Measurements from ENCODE around the gene ITGB1.
A peak's percentile ranks its signal among the peaks of the same experiment; 100 is the strongest.
"Not testable (repeated sequence)": the region's sequence is repeated elsewhere in the genome, so short reads cannot be mapped to it uniquely, and the experiment has no call there.

ITGB1 gene

GRCh38 chr10:32984003-32984600 is 26.1 kb upstream of the ITGB1 start:
- no peak for DNase-seq (ENCODE audit: low spot score)
- TF ChIP-seq CTCF (IDR thresholded peaks at IDR 0.05; ENCODE audit: extremely low read depth, insufficient read depth, missing control alignments): no peak

GRCh38 chr10:32982911-32983909 is 25.2 kb upstream of the ITGB1 start:
- no peak for DNase-seq (ENCODE audit: low spot score)
- TF ChIP-seq CTCF (IDR thresholded peaks at IDR 0.05; ENCODE audit: extremely low read depth, insufficient read depth, missing control alignments): no peak
- in situ Hi-C loops (cut with MboI; ENCODE audit: low pct_unique_long_range_greater_than_20kb, low sequenced_read_pairs, unreplicated experiment): no loop called here

More at GRCh38 chr10:32984003-32984600, 26.1 kb upstream of the ITGB1 start:
- in situ Hi-C loops (cut with MboI; ENCODE audit: low pct_unique_long_range_greater_than_20kb, low sequenced_read_pairs, unreplicated experiment): no loop called here

GRCh38 chr10:32982293-32982709 is 24.3 kb upstream of the ITGB1 start:
- no peak for DNase-seq (ENCODE audit: low spot score)
- no peak for TF ChIP-seq CTCF (IDR thresholded peaks at IDR 0.05; ENCODE audit: extremely low read depth, insufficient read depth, missing control alignments)
- in situ Hi-C loops (cut with MboI; ENCODE audit: low pct_unique_long_range_greater_than_20kb, low sequenced_read_pairs, unreplicated experiment): no loop called here

GRCh38 chr10:32981760-32982159 is 23.7 kb upstream of the ITGB1 start:
- TF ChIP-seq CTCF (IDR thresholded peaks at IDR 0.05; ENCODE audit: extremely low read depth, insufficient read depth, missing control alignments): no peak
- in situ Hi-C loops (cut with MboI; ENCODE audit: low pct_unique_long_range_greater_than_20kb, low sequenced_read_pairs, unreplicated experiment): no loop called here
- DNase-seq (ENCODE audit: low spot score): no peak

GRCh38 chr10:32980558-32981468 is 22.8 kb upstream of the ITGB1 start:
- DNase-seq (ENCODE audit: low spot score): peak; percentile 53
- no peak for TF ChIP-seq CTCF (IDR thresholded peaks at IDR 0.05; ENCODE audit: extremely low read depth, insufficient read depth, missing control alignments)
- in situ Hi-C loops (cut with MboI; ENCODE audit: low pct_unique_long_range_greater_than_20kb, low sequenced_read_pairs, unreplicated experiment): no loop called here

- DNase-seq (ENCODE audit: low spot score): no peak
- no peak for TF ChIP-seq CTCF (IDR thresholded peaks at IDR 0.05; ENCODE audit: extremely low read depth, insufficient read depth, missing control alignments)
- in situ Hi-C loops (cut with MboI; ENCODE audit: low pct_unique_long_range_greater_than_20kb, low sequenced_read_pairs, unreplicated experiment): no loop called here
These were observed 22.2 kb upstream of the ITGB1 start for GRCh38 chr10:32980242-32980557.

GRCh38 chr10:32979719-32980118 is 21.7 kb upstream of the ITGB1 start:
- in situ Hi-C loops (cut with MboI; ENCODE audit: low pct_unique_long_range_greater_than_20kb, low sequenced_read_pairs, unreplicated experiment); DNase-seq (ENCODE audit: low spot score): not testable (repeated sequence)
